HG02763 (cell line): Measurements from ENCODE around the gene MUC22.

ENCODE experiments used
- ATAC-seq: cut with Tn5 transposase; IDR thresholded peaks from one replicate; pipeline ENCODE4 v1.9.1; 2021; ENCODE audit warnings: mild to moderate bottlenecking, moderate library complexity; ENCODE audit not compliant: unreplicated experiment

Gene MUC22

DNA sequence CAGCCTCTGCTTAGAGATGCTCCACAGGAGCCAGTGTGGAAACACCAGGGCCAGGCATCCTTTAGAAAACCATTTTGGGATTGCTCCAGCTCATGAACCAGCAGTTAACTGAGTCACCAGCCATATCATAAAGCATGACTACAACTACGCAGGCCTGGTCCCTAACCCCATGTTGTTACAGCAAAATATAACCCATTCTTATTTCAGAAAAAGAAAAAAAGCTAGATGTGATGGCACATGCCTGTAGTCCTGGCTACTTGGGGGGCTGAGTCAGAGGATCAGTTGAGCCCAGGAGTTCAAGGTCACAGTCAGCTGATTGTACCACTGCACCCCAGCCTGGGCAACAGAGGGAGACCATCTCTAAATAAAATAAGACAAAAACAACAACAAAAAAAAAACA lies 65.3 kb downstream of the MUC22 start:
- ATAC-seq, result no peak

- no peak for ATAC-seq
Measured at GRCh38 chr6:31076611-31077010, 66.3 kb downstream of the MUC22 start.

DNA sequence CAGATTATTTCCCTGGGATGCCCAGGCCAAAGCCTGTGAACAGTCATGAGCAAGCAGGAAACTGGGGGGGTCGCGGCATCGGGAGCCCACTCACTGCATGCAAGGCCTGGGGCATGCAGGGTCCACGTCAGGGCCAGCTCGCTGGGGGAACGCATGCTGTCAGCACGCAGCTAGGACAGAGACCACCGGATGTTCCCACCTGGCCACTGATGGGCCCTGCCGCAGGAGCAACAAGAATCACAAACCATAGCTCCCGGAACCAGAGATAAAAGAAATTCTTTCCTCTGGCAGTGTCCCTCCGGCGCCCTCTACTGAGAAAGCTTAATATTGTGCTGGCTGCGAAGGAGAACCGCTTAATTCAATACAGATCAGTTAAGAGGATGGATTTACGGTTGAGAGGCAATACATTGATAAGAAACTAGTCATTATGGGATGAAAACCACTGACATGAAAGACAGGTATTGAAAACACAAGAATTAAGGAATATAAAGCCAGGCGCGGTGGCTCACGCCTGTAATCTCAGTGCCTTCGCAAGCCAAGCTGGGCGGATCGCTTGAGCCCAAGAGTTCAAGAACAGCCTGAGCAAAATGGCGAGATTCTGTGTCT lies 69.5 kb downstream of the MUC22 start:
- no peak for ATAC-seq

GRCh38 chr6:31081872-31082271 lies 71.6 kb downstream of the MUC22 start:
- ATAC-seq, result no peak

GRCh38 chr6:31083742-31084354 lies 73.6 kb downstream of the MUC22 start:
- no peak for ATAC-seq
